Stimulated activated CD8-positive, alpha-beta memory T cell treated with anti-CD3 and anti-CD28 coated beads, Interleukin-7, amount 100 ng/mL, for 4 hours (primary cell): ENCODE results near the gene COL23A1.

Experiments used
- DNase-seq, 2 donors: peaks; one replicate each; pipeline ENCODE4 v3.0.0-alpha.2; 2020; ENCODE audit warnings: low read depth in 2 of 2

The COL23A1 gene

GRCh38 chr5:178462076-178462475 is 128.1 kb downstream of the COL23A1 start:
- DNase-seq: no peak

GRCh38 chr5:178461004-178461730 is 129.0 kb downstream of the COL23A1 start:
- DNase-seq: no peak

DNA sequence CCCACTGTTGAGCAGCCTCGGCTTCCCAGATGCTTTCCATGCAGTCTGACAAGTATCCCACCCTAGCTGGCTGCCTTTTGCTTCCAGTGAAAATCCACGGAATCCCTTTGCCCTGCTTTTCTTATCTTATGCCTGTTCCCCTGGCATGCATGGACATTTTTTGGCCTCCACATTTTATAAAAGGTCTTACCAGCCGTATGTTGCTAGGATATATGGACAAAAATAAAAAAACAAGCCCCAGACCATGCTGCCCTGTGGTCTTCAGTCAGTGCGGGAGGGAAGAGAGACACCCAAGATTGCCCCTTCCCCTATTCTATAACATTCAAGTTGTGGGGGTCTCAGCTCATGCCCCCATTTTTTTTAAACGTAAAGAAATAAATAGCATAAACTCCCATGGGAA is 129.6 kb downstream of the COL23A1 start:
- no peak for DNase-seq

DNA sequence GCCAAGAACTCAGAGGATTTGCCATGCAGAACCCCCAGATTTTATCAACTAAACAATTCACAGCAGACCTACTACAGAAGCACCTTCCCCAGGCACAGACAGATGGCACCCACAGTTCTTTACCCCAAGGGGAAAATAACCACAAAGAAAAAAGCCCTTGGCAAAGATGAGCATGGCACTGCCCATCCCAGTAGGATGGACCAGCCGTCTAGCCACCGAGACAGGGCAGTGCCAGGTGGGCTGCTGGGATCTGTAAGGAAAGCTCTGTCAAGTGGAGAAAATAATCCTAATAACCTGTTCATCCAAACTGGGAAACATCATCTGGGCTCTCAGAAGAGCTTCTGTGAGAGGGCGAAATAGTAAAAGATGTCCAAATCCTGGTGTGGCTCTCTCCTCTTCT is 130.0 kb downstream of the COL23A1 start:
- no peak for DNase-seq

DNA sequence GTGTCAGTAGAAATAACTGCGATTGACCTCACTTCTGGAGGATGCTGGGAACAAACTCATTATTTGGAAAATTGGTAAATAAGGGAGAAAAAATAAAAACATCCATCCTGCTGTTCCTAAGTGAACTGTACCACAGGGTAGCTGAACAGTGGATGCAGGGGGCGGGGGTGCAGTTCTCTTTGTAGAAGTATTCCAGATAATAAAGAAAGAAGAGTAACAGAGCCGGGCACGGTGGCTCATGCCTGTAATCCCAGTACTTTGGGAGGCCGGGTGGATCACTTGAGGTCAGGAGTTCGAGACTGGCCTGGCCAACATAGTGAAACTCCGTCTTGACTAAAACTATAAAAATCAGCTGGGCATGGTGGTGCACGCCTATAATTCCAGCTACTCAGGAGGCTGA is 132.1 kb downstream of the COL23A1 start:
- no peak for DNase-seq

DNA sequence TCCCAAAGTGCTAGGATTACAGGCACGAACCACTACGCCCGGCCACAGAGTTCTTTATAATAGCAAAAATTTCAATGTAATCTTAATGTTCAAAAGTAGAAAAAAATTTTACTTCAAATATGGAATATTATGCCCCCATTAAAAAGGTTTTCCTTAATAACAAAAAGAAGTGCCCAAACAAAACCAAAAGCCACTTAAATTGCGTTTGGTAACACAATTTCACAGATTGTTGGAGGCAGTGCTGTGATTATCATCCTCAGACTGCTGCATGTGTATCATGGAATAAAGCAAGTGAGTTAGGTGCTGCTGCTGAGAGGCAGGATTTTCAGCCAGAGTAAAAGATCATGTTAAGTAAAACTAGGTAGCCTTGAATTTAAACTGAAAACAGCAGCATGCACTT is 132.7 kb downstream of the COL23A1 start:
- no peak for DNase-seq

GRCh38 chr5:178455480-178455835 is 134.7 kb downstream of the COL23A1 start:
- no peak for DNase-seq

GRCh38 chr5:178454821-178455479 is 135.2 kb downstream of the COL23A1 start:
- no peak for DNase-seq

GRCh38 chr5:178454303-178454702 is 135.9 kb downstream of the COL23A1 start:
- DNase-seq: no peak

- no peak for DNase-seq
Observed at GRCh38 chr5:178453224-178453623, 137.0 kb downstream of the COL23A1 start.

DNA sequence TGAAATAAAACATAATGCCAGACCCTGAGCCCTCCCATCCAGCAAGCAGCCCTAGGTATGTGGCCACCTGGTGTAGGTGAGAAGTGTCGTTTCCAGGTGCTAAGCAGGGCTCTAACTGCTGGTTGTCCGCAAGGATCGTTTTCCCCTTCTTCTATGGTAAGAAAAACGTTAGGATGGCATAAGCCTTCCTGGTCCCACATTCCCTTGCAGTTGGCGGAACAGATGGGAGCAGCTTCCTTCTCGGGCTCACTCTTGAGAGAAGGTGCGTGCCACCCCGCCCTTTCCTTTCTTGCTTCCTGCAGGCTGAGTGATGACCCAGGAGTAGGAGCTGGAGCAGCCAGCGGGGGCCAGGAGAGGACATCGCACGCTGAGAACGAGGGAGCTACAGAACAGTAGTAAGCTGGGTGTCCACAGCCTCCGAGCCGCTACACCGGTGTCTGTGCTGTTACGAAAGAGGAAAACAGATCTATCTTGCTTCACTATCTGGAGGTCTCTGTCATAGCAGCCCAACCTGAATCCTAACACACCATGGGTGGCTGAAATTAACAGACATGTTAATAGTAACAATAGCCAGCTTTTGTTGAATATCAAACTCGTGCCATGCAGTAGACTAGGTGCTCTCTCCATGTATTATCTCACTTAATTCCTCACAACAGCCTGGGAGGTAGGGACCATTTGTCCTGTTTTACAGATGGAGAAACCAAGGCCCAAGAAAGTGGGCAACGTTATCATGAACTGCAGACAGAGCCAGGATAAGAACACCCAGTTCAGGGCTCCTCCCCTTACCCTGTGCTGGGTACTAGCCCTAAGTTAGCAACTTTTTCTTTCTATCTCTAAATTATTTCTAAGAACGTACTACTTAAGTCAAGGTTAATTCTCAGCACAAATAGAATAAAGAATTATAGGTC is 139.8 kb downstream of the COL23A1 start:
- no peak for DNase-seq

- no peak for DNase-seq
Observed at GRCh38 chr5:178449163-178450070, 140.8 kb downstream of the COL23A1 start.

DNA sequence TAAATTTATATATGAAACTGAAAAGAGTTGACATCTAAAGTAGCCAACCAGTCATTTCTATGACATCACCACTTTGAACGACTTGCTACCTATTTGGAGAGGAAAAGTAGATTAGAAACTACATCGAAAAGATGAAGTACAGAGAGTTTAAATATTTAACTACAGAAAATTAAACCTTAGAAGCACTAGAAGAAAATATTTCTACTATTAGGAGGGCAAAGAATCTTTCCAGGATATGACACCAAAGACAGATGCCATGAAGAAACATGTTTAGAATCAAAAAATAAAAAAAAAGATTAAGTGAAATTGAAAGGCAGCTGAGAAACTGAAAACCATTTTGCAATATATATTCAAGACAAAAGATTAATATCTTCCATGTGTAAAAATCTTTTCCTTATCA is 144.7 kb downstream of the COL23A1 start:
- DNase-seq: no peak

GRCh38 chr5:178442405-178443257 is 147.6 kb downstream of the COL23A1 start:
- DNase-seq: no peak

- no peak for DNase-seq
Observed at GRCh38 chr5:178441486-178442270, 148.5 kb downstream of the COL23A1 start.

DNA sequence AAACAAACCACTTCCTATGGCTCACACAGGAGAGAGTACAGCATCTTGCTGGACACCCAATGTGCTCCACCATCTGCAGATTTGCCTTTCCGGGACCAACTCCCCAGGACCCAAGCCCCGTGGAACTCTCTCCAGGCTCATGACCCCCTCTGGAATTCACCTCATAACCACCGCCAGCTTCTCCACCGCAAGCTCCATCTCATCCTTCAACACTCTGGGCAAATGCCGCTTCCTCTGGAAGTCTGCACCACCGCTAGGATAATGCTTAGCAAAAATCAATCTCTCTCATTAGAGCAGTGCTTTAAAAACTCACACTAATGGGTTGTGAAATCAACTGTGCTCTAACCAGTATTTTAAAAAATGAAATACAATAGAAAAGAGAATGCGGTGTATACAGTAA is 150.0 kb downstream of the COL23A1 start:
- no peak for DNase-seq

DNA sequence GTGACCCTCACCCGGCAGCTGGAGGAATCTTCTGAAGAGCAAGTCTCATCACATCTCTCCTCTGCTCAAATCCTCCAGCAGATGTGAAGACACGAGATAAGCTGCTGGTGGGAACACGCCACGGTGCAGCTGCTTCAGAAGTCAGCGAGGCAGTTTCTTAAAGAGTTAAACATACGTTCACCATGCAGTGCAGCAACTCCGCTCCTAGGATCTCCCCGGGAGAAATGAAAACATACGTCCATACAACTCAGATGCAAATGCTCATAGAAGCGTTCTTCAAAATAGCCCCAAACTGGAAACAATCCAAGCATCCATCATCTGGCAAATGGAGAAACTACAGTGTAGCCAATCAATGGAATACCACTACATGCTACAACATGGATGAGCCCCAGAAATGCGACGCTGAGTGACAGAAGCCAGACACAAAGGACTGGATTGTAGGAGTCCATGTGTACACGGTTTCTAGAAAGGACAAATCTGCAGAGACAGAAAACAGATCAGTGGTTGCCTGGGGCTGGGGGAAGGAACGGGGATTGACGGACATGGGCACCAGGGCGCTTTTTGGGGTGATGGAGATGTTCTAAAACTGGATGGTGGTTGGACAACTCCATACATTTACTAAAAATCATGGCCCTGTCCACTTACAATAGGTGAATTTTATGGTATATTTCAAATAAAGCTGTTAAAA is 150.6 kb downstream of the COL23A1 start:
- DNase-seq: no peak

- DNase-seq: no peak
Observed at GRCh38 chr5:178438796-178439195, 151.4 kb downstream of the COL23A1 start.

DNA sequence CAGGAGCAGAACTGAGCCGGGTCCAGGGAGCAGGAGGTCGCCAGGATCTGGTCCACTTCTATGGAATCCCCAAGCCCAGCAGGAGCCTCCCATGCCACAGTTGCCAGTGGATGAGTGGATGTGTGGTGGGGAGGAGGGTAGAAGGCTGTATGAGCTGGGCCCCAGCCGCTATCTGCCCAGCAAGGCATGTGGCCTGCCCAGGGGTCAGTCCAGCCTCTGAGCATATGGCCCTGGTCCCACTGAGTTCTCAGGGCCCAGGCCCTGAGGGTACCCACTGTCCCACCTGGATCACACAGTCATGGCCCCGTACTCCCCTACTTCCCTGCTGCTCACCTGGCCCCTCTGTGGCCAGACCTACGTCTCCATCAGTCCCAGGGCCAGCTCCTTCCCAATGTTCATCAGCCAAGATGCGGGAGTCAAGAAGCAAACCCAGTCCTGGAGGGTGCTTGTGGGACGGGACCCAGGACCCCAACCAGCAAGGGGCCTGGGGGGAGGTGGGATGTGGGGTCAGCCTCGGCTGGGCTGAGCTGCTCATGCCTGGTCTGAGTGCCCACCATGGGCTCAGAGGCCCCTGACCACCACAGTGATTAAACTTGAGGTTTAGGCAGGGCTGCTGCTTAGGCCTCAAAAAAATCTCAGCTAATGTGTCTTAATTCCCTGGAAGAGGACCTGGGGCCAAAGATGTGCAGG is 152.7 kb downstream of the COL23A1 start:
- no peak for DNase-seq
